WTC11 (cell line): ENCODE results near the gene PLEKHG5. TPM values are rescaled to one million over a fixed set of nuclear protein-coding genes. Genes with fewer than 3 reads are reported as not detected.
A peak's percentile ranks its signal among the peaks of the same experiment; 100 is the strongest.

Experiments used
- ATAC-seq: fragments of 200-7000 bp; cut with Tn5 transposase; 2 replicates; pipeline ENCODE4 v1.10.0; 2021; ENCODE audit warnings: mild to moderate bottlenecking, moderate library complexity
- CTCF ChIA-PET: fragments of 300-600 bp; sonication (Branson Sonifier 250); formaldehyde crosslinking; loops from one replicate; lab custom pipeline; 2021; ENCODE audit warnings: antibody characterized with exemption; lab: Charles Lee
- POLR2A ChIA-PET: fragments of 350-600 bp; sonication (Branson Sonifier 250); formaldehyde crosslinking; loops from one replicate; lab custom pipeline; 2021; ENCODE audit warnings: antibody characterized with exemption; lab: Charles Lee
- DNase-seq: peaks from one replicate; pipeline ENCODE4 v3.0.0; 2021; ENCODE audit warnings: low spot score
- H3K27ac Mint-ChIP-seq: 2 replicates; pipeline ENCODE4 v1.8.0; 2021; ENCODE audit warnings: mixed read lengths
- H3K27me3 Mint-ChIP-seq: 2 replicates; pipeline ENCODE4 v1.8.0; 2021; ENCODE audit warnings: low read depth, mild to moderate bottlenecking, moderate library complexity, mixed read lengths
- H3K36me3 Mint-ChIP-seq: 2 replicates; pipeline ENCODE4 v1.8.0; 2021; ENCODE audit warnings: mixed read lengths
- H3K4me1 Mint-ChIP-seq: 2 replicates; pipeline ENCODE4 v1.8.0; 2022; ENCODE audit warnings: mixed read lengths
- H3K4me3 Mint-ChIP-seq: 2 replicates; pipeline ENCODE4 v1.8.0; 2021; ENCODE audit warnings: mild to moderate bottlenecking, moderate library complexity, mixed read lengths
- H3K9me3 Mint-ChIP-seq: 2 replicates; pipeline ENCODE4 v1.8.0; 2021; ENCODE audit warnings: mixed read lengths
- CBFB ChIP-seq: sonication (generic); formaldehyde crosslinking; IDR thresholded peaks from 2 replicates; pipeline ENCODE4 v1.8.1; 2022; ENCODE audit warnings: mild to moderate bottlenecking, low read depth, missing genetic modification reagents
- E2F5 ChIP-seq: sonication (generic); formaldehyde crosslinking; IDR thresholded peaks from 2 replicates; pipeline ENCODE4 v1.8.1; 2022; ENCODE audit warnings: mild to moderate bottlenecking, moderate library complexity, missing genetic modification reagents
- ETV6 ChIP-seq: sonication (generic); formaldehyde crosslinking; IDR thresholded peaks from 2 replicates; pipeline ENCODE4 v1.8.1; 2022; ENCODE audit warnings: mild to moderate bottlenecking, missing genetic modification reagents
- GABPB1 ChIP-seq: sonication (generic); formaldehyde crosslinking; IDR thresholded peaks from 2 replicates; pipeline ENCODE4 v1.8.1; 2023; ENCODE audit warnings: mild to moderate bottlenecking, missing genetic modification reagents
- GRHL2 ChIP-seq: fragments of 250-450 bp; sonication (Bioruptor Pico); IDR thresholded peaks from 2 replicates; pipeline ENCODE4 v1.8.0; 2022; ENCODE audit warnings: mild to moderate bottlenecking, moderate library complexity; ENCODE audit not compliant: insufficient replicate concordance, severe bottlenecking
- GTF2I ChIP-seq: fragments of 250-450 bp; sonication (Bioruptor Pico); conservative IDR thresholded peaks from 2 replicates; pipeline ENCODE4 v1.4.0; 2021; ENCODE audit warnings: mild to moderate bottlenecking
- KAT7 ChIP-seq: sonication (generic); formaldehyde crosslinking; IDR thresholded peaks from 2 replicates; pipeline ENCODE4 v1.8.1; 2023; ENCODE audit warnings: missing genetic modification reagents, mild to moderate bottlenecking, borderline replicate concordance
- NFE2L1 ChIP-seq: sonication (generic); formaldehyde crosslinking; IDR thresholded peaks from 2 replicates; pipeline ENCODE4 v1.8.1; 2023; ENCODE audit warnings: missing genetic modification reagents
- NFYB ChIP-seq: sonication (generic); formaldehyde crosslinking; conservative IDR thresholded peaks from 2 replicates; pipeline ENCODE4 v1.8.0; 2022; ENCODE audit warnings: low read depth, missing genetic modification reagents
- OVOL2 ChIP-seq: fragments of 250-450 bp; sonication (Bioruptor Pico); IDR thresholded peaks from 2 replicates; pipeline ENCODE4 v1.9.0; 2021; ENCODE audit warnings: mild to moderate bottlenecking, borderline replicate concordance
- PRDM15 ChIP-seq: sonication (generic); formaldehyde crosslinking; IDR thresholded peaks from 2 replicates; pipeline ENCODE4 v1.8.0; 2022; ENCODE audit warnings: missing genetic modification reagents
- PRRX2 ChIP-seq: fragments of 250-450 bp; sonication (Bioruptor Pico); IDR thresholded peaks from 2 replicates; pipeline ENCODE4 v1.8.0; 2021; ENCODE audit warnings: mild to moderate bottlenecking
- RELA ChIP-seq: sonication (generic); formaldehyde crosslinking; IDR thresholded peaks from 2 replicates; pipeline ENCODE4 v1.8.1; 2022; ENCODE audit warnings: missing genetic modification reagents, mild to moderate bottlenecking, borderline replicate concordance
- SMAD3 ChIP-seq: sonication (generic); formaldehyde crosslinking; IDR thresholded peaks from 2 replicates; pipeline ENCODE4 v1.8.0; 2022; ENCODE audit warnings: missing genetic modification reagents, mild to moderate bottlenecking, borderline replicate concordance
- SMAD4 ChIP-seq: sonication (generic); formaldehyde crosslinking; IDR thresholded peaks from 2 replicates; pipeline ENCODE4 v1.8.0; 2022; ENCODE audit warnings: mild to moderate bottlenecking, missing genetic modification reagents
- SOX15 ChIP-seq: fragments of 250-450 bp; sonication (Bioruptor Pico); IDR thresholded peaks from 2 replicates; pipeline ENCODE4 v1.9.0; 2021; ENCODE audit warnings: mild to moderate bottlenecking
- SP1 ChIP-seq: sonication (generic); formaldehyde crosslinking; conservative IDR thresholded peaks from 2 replicates; pipeline ENCODE4 v1.8.1; 2022; ENCODE audit warnings: missing genetic modification reagents
- TCF7 ChIP-seq: sonication (generic); formaldehyde crosslinking; IDR thresholded peaks from 2 replicates; pipeline ENCODE4 v1.8.0; 2022; ENCODE audit warnings: mild to moderate bottlenecking, low read depth, missing genetic modification reagents, moderate library complexity
- TP53 ChIP-seq: sonication (generic); formaldehyde crosslinking; IDR thresholded peaks from 2 replicates; pipeline ENCODE4 v1.8.1; 2023; ENCODE audit warnings: mild to moderate bottlenecking, missing genetic modification reagents
- ZNF121 ChIP-seq: sonication (generic); formaldehyde crosslinking; IDR thresholded peaks from 2 replicates; pipeline ENCODE4 v1.8.0; 2023; ENCODE audit warnings: missing genetic modification reagents
- ZNF219 ChIP-seq: sonication (generic); formaldehyde crosslinking; IDR thresholded peaks from 2 replicates; pipeline ENCODE4 v1.8.0; 2023; ENCODE audit warnings: missing genetic modification reagents, mild to moderate bottlenecking, borderline replicate concordance
- ZNF263 ChIP-seq: sonication (generic); formaldehyde crosslinking; IDR thresholded peaks from 2 replicates; pipeline ENCODE4 v1.8.1; 2022; ENCODE audit warnings: low read depth, mild to moderate bottlenecking, moderate library complexity, missing genetic modification reagents
- ZNF396 ChIP-seq: fragments of 250-450 bp; sonication (Bioruptor Pico); IDR thresholded peaks from 2 replicates; pipeline ENCODE4 v1.8.0; 2021; ENCODE audit warnings: mild to moderate bottlenecking, moderate library complexity, borderline replicate concordance
- ZNF416 ChIP-seq: fragments of 250-450 bp; sonication (Bioruptor Pico); IDR thresholded peaks from 2 replicates; pipeline ENCODE4 v1.9.0; 2021; ENCODE audit warnings: mild to moderate bottlenecking, inconsistent platforms
- ZNF671 ChIP-seq: fragments of 250-450 bp; sonication (Bioruptor Pico); IDR thresholded peaks from 2 replicates; pipeline ENCODE4 v1.8.0; 2021; ENCODE audit warnings: mild to moderate bottlenecking
- total RNA-seq: library from RNA; stranded (reverse); gene quantifications from 3 replicates; pipeline ENCODE4 v1.2.3, GENCODE V29; 2021
- TF ChIP-seq, protein P1 (sequence below): sonication (generic); formaldehyde crosslinking; IDR thresholded peaks from 2 replicates; pipeline ENCODE4 v1.8.0; 2023; ENCODE audit warnings: missing genetic modification reagents
- TF ChIP-seq, protein P2 (sequence below): sonication (generic); formaldehyde crosslinking; IDR thresholded peaks from 2 replicates; pipeline ENCODE4 v1.8.0; 2022; ENCODE audit warnings: mild to moderate bottlenecking, missing genetic modification reagents
- TF ChIP-seq, protein P3 (sequence below): sonication (generic); formaldehyde crosslinking; IDR thresholded peaks from 2 replicates; pipeline ENCODE4 v1.8.0; 2022; ENCODE audit warnings: mild to moderate bottlenecking, missing genetic modification reagents
- TF ChIP-seq, protein P4 (sequence below): sonication (generic); formaldehyde crosslinking; IDR thresholded peaks from 2 replicates; pipeline ENCODE4 v1.8.1; 2023; ENCODE audit warnings: mild to moderate bottlenecking, missing genetic modification reagents, moderate library complexity

The PLEKHG5 gene
- total RNA-seq, 1 experiment from 2014 or later, result 27.5 TPM

GRCh38 chr1:6471086-6471969 is 20.1 kb downstream of the PLEKHG5 start:
- H3K9me3 Mint-ChIP-seq, result no peaks in the 10 kb centered on the region
- no peaks in the 10 kb centered on the region for H3K27me3 Mint-ChIP-seq
- H3K4me3 Mint-ChIP-seq, result peak overlapping the region; percentile 63
- CTCF ChIA-PET, result interaction anchor here (0.7 to 6.3 kb wide), 22 partner anchors 8 to 384 kb away, joined by 3 to 73 read pairs (median 6); partner anchors contain the start of gene HES2
- POLR2A ChIA-PET, result interaction anchor here (0.6 to 2.0 kb wide), 3 partner anchors 11 to 196 kb away, joined by 5 to 10 read pairs (median 7); no protein-coding TSS in a partner anchor
- peaks cover 24% of the 10 kb centered on the region for H3K36me3 Mint-ChIP-seq
- ATAC-seq (peak; percentile 71), DNase-seq (peak; percentile 91)
- peaks cover 25% of the 10 kb centered on the region for H3K4me1 Mint-ChIP-seq
- no peak overlapping the region for H3K27ac Mint-ChIP-seq
- no peak for TF ChIP-seq KAT7 (CRISPR knock-in tag)
- no peak for TF ChIP-seq ZNF219 (CRISPR knock-in tag)
- no peak for TF ChIP-seq ETV6 (CRISPR knock-in tag)
- no peak for TF ChIP-seq SMAD4 (CRISPR knock-in tag)
- no peak for TF ChIP-seq ZNF396 (CRISPR knock-in tag)
- 0 out of 2 replicates have a peak, but pooled peaks have one; percentile 15 for TF ChIP-seq CBFB
- no peak for TF ChIP-seq SOX15 (CRISPR knock-in tag)
- TF ChIP-seq NFE2L1 (CRISPR knock-in tag), result no peak
- TF ChIP-seq ZNF416 (CRISPR knock-in tag), result no peak
- TF ChIP-seq E2F5 (CRISPR knock-in tag), result no peak
- no peak for TF ChIP-seq ZNF263
- 0 out of 2 replicates have a peak, but pooled peaks have one; percentile 10 for TF ChIP-seq ZNF121
- peak; percentile 56; the same call in 1 of the 2 replicates for TF ChIP-seq SP1 (CRISPR knock-in tag)
- no peak for TF ChIP-seq ZNF671
- TF ChIP-seq NFYB, result no peak
- TF ChIP-seq, protein P1, sequence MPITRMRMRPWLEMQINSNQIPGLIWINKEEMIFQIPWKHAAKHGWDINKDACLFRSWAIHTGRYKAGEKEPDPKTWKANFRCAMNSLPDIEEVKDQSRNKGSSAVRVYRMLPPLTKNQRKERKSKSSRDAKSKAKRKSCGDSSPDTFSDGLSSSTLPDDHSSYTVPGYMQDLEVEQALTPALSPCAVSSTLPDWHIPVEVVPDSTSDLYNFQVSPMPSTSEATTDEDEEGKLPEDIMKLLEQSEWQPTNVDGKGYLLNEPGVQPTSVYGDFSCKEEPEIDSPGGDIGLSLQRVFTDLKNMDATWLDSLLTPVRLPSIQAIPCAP (CRISPR knock-in tag), result no peak
- TF ChIP-seq, protein P2, sequence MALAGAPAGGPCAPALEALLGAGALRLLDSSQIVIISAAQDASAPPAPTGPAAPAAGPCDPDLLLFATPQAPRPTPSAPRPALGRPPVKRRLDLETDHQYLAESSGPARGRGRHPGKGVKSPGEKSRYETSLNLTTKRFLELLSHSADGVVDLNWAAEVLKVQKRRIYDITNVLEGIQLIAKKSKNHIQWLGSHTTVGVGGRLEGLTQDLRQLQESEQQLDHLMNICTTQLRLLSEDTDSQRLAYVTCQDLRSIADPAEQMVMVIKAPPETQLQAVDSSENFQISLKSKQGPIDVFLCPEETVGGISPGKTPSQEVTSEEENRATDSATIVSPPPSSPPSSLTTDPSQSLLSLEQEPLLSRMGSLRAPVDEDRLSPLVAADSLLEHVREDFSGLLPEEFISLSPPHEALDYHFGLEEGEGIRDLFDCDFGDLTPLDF (CRISPR knock-in tag), result no peak
- TF ChIP-seq PRRX2 (CRISPR knock-in tag), result no peak
- TF ChIP-seq, protein P3, sequence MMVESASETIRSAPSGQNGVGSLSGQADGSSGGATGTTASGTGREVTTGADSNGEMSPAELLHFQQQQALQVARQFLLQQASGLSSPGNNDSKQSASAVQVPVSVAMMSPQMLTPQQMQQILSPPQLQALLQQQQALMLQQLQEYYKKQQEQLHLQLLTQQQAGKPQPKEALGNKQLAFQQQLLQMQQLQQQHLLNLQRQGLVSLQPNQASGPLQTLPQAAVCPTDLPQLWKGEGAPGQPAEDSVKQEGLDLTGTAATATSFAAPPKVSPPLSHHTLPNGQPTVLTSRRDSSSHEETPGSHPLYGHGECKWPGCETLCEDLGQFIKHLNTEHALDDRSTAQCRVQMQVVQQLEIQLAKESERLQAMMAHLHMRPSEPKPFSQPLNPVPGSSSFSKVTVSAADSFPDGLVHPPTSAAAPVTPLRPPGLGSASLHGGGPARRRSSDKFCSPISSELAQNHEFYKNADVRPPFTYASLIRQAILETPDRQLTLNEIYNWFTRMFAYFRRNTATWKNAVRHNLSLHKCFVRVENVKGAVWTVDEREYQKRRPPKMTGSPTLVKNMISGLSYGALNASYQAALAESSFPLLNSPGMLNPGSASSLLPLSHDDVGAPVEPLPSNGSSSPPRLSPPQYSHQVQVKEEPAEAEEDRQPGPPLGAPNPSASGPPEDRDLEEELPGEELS (CRISPR knock-in tag), result peak; percentile 17; the same call in 1 of the 2 replicates
- no peak for TF ChIP-seq GABPB1 (CRISPR knock-in tag)
- TF ChIP-seq, protein P4, sequence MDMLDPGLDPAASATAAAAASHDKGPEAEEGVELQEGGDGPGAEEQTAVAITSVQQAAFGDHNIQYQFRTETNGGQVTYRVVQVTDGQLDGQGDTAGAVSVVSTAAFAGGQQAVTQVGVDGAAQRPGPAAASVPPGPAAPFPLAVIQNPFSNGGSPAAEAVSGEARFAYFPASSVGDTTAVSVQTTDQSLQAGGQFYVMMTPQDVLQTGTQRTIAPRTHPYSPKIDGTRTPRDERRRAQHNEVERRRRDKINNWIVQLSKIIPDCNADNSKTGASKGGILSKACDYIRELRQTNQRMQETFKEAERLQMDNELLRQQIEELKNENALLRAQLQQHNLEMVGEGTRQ (CRISPR knock-in tag), result 0 out of 2 replicates have a peak, but pooled peaks have one; percentile 24
- TF ChIP-seq PRDM15 (CRISPR knock-in tag), result no peak
- no peak for TF ChIP-seq TP53 (CRISPR knock-in tag)
- no peak for TF ChIP-seq TCF7 (CRISPR knock-in tag)
- no peak for TF ChIP-seq GRHL2 (CRISPR knock-in tag)
- TF ChIP-seq SMAD3, result no peak
- TF ChIP-seq RELA, result 0 out of 2 replicates have a peak, but pooled peaks have one; percentile 51
- no peak for TF ChIP-seq GTF2I (CRISPR knock-in tag)
- TF ChIP-seq OVOL2 (CRISPR knock-in tag), result no peak
